Stimulated activated CD8-positive, alpha-beta memory T cell treated with anti-CD3 and anti-CD28 coated beads, Interleukin-4, amount 100 ng/mL, for 4 hours (primary cell): ENCODE measurements around the gene ARAP3.
"Not testable (repeated sequence)": the region's sequence is repeated elsewhere in the genome, so short reads cannot be mapped to it uniquely, and the experiment has no call there.

Source experiments
- DNase-seq, 2 donors: peaks; one replicate each; pipeline ENCODE4 v3.0.0-alpha.2; 2020; ENCODE audit warnings: low read depth in 2 of 2, low spot score in 1 of 2

Gene ARAP3

GRCh38 chr5:141618030-141618803, 63.8 kb downstream of the ARAP3 start:
- no peak for DNase-seq

- DNase-seq: no peak
Observed at GRCh38 chr5:141617682-141618029, 64.4 kb downstream of the ARAP3 start.

- no peak for DNase-seq
Observed at GRCh38 chr5:141617128-141617527, 64.9 kb downstream of the ARAP3 start.

- no peak for DNase-seq
Observed at GRCh38 chr5:141615991-141616720, 65.9 kb downstream of the ARAP3 start.

- no peak for DNase-seq
Observed at GRCh38 chr5:141613344-141613743, 68.7 kb downstream of the ARAP3 start.

GRCh38 chr5:141611289-141611688, 70.7 kb downstream of the ARAP3 start:
- DNase-seq: no peak

GRCh38 chr5:141609921-141610320, 72.1 kb downstream of the ARAP3 start:
- not testable (repeated sequence) for DNase-seq

- DNase-seq: no peak
Observed at GRCh38 chr5:141609044-141609443, 73.0 kb downstream of the ARAP3 start.

- no peak for DNase-seq
Observed at GRCh38 chr5:141608557-141608956, 73.5 kb downstream of the ARAP3 start.

GRCh38 chr5:141608046-141608445, 74.0 kb downstream of the ARAP3 start:
- DNase-seq: no peak

GRCh38 chr5:141605523-141606277, 76.3 kb downstream of the ARAP3 start:
- peak; percentile 43 to 52 for DNase-seq

GRCh38 chr5:141603923-141604717, 77.9 kb downstream of the ARAP3 start:
- DNase-seq: no peak
